Measurements from ENCODE around the gene ARHGAP29.

Gene ARHGAP29

DNA sequence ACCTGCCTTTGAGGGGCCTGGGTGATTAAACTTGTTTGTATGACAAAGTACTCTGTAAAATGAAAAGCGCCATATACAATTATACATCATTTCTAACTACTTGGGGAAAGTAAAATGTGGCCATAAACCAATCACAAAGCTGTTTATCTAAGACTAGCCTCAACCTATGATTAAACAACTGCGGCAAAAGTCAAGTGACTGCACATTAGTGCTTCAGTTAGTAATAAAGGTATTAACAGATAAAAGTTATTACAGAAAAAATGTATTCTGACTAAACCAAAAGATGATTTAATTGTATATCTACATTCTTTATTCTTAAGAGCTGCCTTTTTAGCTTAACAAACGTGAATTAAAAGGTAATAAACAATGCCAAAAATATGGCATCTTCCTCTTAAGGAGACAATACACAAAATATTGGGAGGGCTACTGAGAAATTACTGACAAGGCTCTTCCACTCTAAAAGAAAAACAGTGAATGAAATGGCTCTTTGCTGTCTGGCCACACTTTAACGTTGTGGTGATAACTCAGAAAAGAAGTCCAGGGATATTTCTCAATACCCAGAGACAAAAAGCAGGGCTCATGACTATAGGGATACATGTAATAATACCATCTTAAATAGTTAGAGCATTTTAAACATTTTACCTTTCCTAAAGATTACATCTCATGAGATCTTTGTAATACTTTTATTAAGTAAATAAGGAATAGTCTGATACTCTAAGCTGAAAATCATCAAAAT lies 8.6 kb downstream of the ARHGAP29 start:
- no peak for DNase-seq (ENCODE audit: low spot score)
- in situ Hi-C loops (cut with MboI; ENCODE audit: low sequenced_read_pairs, unreplicated experiment) = no loop called here
- TF ChIP-seq, protein P1, sequence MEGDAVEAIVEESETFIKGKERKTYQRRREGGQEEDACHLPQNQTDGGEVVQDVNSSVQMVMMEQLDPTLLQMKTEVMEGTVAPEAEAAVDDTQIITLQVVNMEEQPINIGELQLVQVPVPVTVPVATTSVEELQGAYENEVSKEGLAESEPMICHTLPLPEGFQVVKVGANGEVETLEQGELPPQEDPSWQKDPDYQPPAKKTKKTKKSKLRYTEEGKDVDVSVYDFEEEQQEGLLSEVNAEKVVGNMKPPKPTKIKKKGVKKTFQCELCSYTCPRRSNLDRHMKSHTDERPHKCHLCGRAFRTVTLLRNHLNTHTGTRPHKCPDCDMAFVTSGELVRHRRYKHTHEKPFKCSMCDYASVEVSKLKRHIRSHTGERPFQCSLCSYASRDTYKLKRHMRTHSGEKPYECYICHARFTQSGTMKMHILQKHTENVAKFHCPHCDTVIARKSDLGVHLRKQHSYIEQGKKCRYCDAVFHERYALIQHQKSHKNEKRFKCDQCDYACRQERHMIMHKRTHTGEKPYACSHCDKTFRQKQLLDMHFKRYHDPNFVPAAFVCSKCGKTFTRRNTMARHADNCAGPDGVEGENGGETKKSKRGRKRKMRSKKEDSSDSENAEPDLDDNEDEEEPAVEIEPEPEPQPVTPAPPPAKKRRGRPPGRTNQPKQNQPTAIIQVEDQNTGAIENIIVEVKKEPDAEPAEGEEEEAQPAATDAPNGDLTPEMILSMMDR (IDR thresholded peaks at IDR 0.05; ENCODE audit: borderline replicate concordance, control extremely low read depth, extremely low read depth, insufficient read depth, missing control alignments) = no peak

DNA sequence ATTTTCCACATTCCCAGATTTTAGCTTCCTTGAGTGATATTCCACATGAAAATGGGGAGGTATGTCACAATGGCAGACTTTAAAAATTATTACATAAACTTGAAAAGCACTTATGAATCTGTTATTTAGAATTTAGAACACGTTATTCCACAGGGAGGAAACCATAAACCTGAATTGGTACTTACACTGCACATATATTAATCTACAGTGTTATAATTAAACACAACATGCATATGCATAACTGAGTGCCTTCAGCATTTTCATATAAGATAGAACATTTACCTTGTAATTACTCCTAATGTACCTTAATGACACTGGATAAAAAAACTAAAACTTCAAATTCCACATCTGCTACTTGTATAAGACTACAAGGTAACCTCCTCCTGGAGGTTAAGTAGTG lies 9.8 kb downstream of the ARHGAP29 start:
- in situ Hi-C loops (cut with MboI; ENCODE audit: low sequenced_read_pairs, unreplicated experiment) = no loop called here
- DNase-seq (ENCODE audit: low spot score) = no peak
- TF ChIP-seq, protein P1 (IDR thresholded peaks at IDR 0.05; ENCODE audit: borderline replicate concordance, control extremely low read depth, extremely low read depth, insufficient read depth, missing control alignments) = no peak

DNA sequence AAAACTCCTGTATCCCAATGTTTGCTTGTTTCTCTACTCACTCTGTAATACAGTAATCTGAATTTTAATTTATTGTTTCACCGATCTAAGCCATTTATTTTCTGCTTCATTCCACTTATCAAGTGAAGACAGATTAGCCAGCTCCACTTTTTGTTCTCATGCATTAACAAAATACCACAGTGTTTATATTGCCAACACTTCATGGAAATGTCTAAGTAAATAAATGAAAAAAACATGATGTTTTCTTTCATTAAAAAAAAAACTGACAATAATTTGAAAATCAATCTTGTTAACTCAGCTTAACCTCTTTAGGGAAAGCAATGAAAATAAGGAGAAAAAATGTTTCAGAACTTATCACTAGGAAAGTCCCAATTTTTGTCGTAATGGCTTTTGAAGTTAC lies 11.5 kb downstream of the ARHGAP29 start:
- no peak for DNase-seq (ENCODE audit: low spot score)
- TF ChIP-seq, protein P1 (IDR thresholded peaks at IDR 0.05; ENCODE audit: borderline replicate concordance, control extremely low read depth, extremely low read depth, insufficient read depth, missing control alignments) = no peak
- in situ Hi-C loops (cut with MboI; ENCODE audit: low sequenced_read_pairs, unreplicated experiment) = no loop called here

DNA sequence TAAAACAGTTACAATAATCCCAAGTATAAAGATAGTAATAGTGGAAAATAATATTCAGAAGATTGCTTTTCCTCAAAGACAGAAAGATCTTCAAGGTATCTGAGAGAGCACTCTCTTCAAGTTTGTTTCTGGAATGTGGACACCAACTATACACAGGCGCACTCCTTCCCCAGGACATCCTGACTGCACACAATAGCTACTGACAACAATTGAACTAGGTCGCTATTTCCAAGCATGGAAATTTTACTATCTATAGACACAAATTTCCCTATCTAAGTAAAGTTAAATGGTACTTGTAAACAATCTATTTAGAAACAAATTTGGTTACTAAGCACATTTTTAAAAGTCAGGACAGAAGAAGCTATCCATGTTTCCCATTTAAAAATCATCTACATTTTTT lies 19.1 kb downstream of the ARHGAP29 start:
- TF ChIP-seq, protein P1 (IDR thresholded peaks at IDR 0.05; ENCODE audit: borderline replicate concordance, control extremely low read depth, extremely low read depth, insufficient read depth, missing control alignments) = no peak
- no peak for DNase-seq (ENCODE audit: low spot score)
- in situ Hi-C loops (cut with MboI; ENCODE audit: low sequenced_read_pairs, unreplicated experiment) = no loop called here

DNA sequence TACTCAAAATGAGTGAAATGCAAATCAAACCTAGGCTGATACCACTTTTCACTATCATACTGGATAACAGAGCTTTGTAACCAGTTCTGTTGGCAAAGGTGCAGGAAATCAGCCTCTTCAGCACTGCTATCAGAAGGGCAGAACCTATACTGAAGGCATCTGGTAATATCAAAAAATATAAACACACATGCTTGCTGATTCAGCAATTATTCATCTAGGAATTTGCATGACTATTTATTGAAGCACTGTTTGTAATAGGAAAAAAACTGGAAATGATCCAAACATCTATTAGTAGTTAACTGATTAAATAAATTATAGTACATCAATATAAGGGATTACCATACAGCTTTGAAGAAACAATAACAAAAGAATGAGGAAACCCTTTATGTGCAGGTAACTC lies 21.4 kb downstream of the ARHGAP29 start:
- no peak for DNase-seq (ENCODE audit: low spot score)
- TF ChIP-seq, protein P1 (IDR thresholded peaks at IDR 0.05; ENCODE audit: borderline replicate concordance, control extremely low read depth, extremely low read depth, insufficient read depth, missing control alignments) = no peak
- in situ Hi-C loops (cut with MboI; ENCODE audit: low sequenced_read_pairs, unreplicated experiment) = no loop called here

DNA sequence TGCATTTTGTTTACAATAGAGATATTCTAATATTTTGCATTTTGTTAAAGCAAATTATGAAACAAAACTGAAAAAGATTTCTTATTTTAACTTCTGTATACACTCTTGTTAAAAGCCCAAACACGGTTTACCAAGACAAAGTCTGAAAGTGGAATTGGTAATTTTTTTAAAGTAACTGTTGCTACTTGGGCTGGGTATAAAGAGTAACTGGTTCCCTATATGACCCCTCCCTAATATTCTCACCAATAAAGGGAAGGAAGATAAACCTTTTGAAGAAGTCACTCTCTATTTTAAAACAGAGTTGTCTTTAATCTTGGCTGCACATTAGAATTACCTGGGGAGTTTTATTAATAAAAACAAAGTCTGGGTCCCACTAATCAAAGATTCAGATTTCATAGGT lies 27.4 kb downstream of the ARHGAP29 start:
- DNase-seq (ENCODE audit: low spot score) = no peak
- TF ChIP-seq, protein P1 (IDR thresholded peaks at IDR 0.05; ENCODE audit: borderline replicate concordance, control extremely low read depth, extremely low read depth, insufficient read depth, missing control alignments) = no peak
- in situ Hi-C loops (cut with MboI; ENCODE audit: low sequenced_read_pairs, unreplicated experiment) = no loop called here
